Thyroid gland (tissue), 4 donors: ENCODE measurements around the gene AMMECR1L. TPM values are rescaled to one million over a fixed set of nuclear protein-coding genes. Genes with fewer than 3 reads are reported as not detected.
A peak's percentile ranks its signal among the peaks of the same experiment; 100 is the strongest.

Experiments
- DNase-seq, 2 donors: peaks; one replicate each; pipeline ENCODE4 v3.0.0-alpha.2; 2019
- H3K27ac ChIP-seq, 3 donors: fragments of 200-600 bp; sonication (generic); 1 replicate in 2 of 3; 2 replicates in 1 of 3; pipeline ENCODE4 v1.5.1; 2016 to 2019; ENCODE audit warnings: mild to moderate bottlenecking in 1 of 3, moderate library complexity in 1 of 3
- H3K27me3 ChIP-seq: fragments of 200-600 bp; sonication (generic); one replicate; pipeline ENCODE4 v1.5.1; 2019
- H3K36me3 ChIP-seq, 2 donors: fragments of 200-600 bp; sonication (generic); one replicate each; pipeline ENCODE4 v1.5.1; 2016 to 2019
- H3K4me1 ChIP-seq, 2 donors: fragments of 200-600 bp; sonication (generic); one replicate each; pipeline ENCODE4 v1.5.1; 2017 to 2019
- H3K4me3 ChIP-seq, 3 donors: fragments of 200-600 bp; sonication (generic); replicated peaks in 1 of 3; 1 replicate in 2 of 3; 2 replicates in 1 of 3; pipeline ENCODE4 v1.5.1; 2016; ENCODE audit warnings: mild to moderate bottlenecking in 1 of 3
- H3K9me3 ChIP-seq: fragments of 200-600 bp; sonication (generic); one replicate; pipeline ENCODE4 v1.5.1; 2017
- CTCF ChIP-seq, 6 experiments: fragments of 200-600 bp in 3 of 6; fragments of 450-650 bp in 3 of 6; sonication (generic) in 3 of 6; IDR thresholded peaks; one replicate each; pipeline ENCODE4 v1.5.1; 2016 to 2019; ENCODE audit warnings: antibody characterized with exemption in 6 of 6, mild to moderate bottlenecking in 2 of 6, inconsistent platforms in 1 of 6, moderate library complexity in 1 of 6
- POLR2A ChIP-seq, 2 donors: fragments of 450-650 bp; IDR thresholded peaks; one replicate each; pipeline ENCODE4 v1.6.1; 2017; ENCODE audit warnings: antibody characterized with exemption in 2 of 2, mild to moderate bottlenecking in 2 of 2, moderate library complexity in 1 of 2
- WGBS, 2 donors: methylation state at CpG; one replicate each; pipeline ENCODE4 v1.1.5; 2017; 5-methylcytosine and 5-hydroxymethylcytosine counted together
- intact Hi-C: fragments of 100-400 bp; cut with DNase I; formaldehyde crosslinking; loops from one replicate; pipeline ENCODE4 v1.15.1; 2023
- total RNA-seq, 4 donors: library from RNA; depleted of rRNA; stranded (reverse); fragments of >200 nt; gene quantifications; one replicate each; pipeline ENCODE4 v1.2.3, GENCODE V29; 2016

The AMMECR1L gene
- total RNA-seq, 4 donors from 2014 or later = 10.3 to 13.4 (median 11.5) TPM

- Histone ChIP-seq H3K36me3 (peaks cover 13 to 20% of the 10 kb centered on the region in 2 donors), H3K27me3 (no peaks in the 10 kb centered on the region), H3K27ac (no peak overlapping the region), H3K9me3 (no peaks in the 10 kb centered on the region), H3K4me1 (peaks cover 13 to 16% of the 10 kb centered on the region in 2 donors), H3K4me3 (no peak overlapping the region)
- intact Hi-C loops = loop anchor here (10.0 kb wide), 1 partner anchor 175 kb away; no protein-coding TSS in a partner anchor
- DNase-seq = peak; percentile 90
- 10 to 34% methylated on average over 4 to 8 of the region's 8 CpGs for WGBS, 2 donors
- TF ChIP-seq CTCF (IDR thresholded peaks at IDR 0.05) = no peak
- TF ChIP-seq POLR2A (IDR thresholded peaks at IDR 0.05) = no peak
Measured at GRCh38 chr2:127859712-127860085, 26.1 kb downstream of the AMMECR1L start.

DNA sequence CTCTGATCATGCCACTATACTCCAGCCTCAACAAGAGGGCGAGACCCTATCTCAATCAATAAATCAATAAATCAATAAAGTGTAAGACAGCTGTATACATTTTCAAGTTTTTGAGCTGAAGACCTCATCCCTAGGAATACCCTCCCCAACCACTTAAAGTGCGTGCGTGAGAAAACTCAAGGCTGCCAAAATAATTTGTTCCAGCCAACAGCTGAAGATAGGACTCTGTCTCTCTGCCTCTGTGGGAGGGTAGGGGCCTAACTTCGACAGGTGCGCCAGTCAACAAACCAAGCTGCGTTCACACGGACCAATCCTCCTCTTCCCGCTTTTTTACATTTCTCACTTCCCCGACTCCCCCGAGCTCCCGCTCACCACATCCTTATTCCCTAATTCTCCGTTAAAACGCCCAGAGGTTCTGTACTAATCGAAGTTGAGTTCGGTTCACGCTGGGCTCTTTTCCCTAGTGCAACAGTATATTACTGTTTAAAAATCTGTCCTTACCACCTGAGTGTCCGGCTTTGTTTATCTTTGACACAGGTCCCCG is 28.4 kb downstream of the AMMECR1L start:
- TF ChIP-seq CTCF (IDR thresholded peaks at IDR 0.05) (no peak), POLR2A (IDR thresholded peaks at IDR 0.05) (no peak)
- Histone ChIP-seq H3K36me3 (no peaks in the 10 kb centered on the region), H3K4me1 (peaks cover 13 to 16% of the 10 kb centered on the region in 2 donors), H3K4me3 (peak overlapping the region; percentile 76 to 80 (median 79)), H3K27ac (peak overlapping the region in 2 of 3 donors; percentile 66 to 84), H3K9me3 (no peaks in the 10 kb centered on the region), H3K27me3 (no peaks in the 10 kb centered on the region)
- 4 to 5% methylated on average over 18 of the region's 18 CpGs for WGBS, 2 donors
- intact Hi-C loops = no loop called here
- no peak for DNase-seq

DNA sequence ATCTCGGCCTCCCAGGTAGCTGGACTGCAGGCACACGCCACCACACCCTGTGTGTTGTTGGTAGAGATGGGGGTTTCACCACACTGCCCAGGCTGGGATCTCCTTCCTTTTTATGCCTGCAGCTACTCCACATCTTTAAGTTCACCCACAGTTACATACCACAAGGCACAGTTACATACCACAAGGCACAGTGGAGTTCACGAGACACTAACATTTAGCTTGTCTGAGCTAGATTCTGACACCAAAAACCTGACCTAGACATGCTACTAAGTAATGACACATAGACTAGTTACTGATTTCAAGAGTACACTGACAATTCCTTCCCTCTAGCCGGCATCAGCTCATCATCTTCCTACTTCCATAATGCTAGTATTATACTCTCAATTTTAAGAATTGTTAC is 32.1 kb downstream of the AMMECR1L start:
- no peaks in the 10 kb centered on the region for H3K27me3 ChIP-seq
- peaks cover 9 to 15% of the 10 kb centered on the region in 2 donors for H3K4me1 ChIP-seq
- H3K36me3 ChIP-seq = peaks cover 0 to 5% of the 10 kb centered on the region in 2 donors
- intact Hi-C loops = no loop called here
- H3K27ac ChIP-seq = no peak overlapping the region
- DNase-seq = no peak
- TF ChIP-seq POLR2A (IDR thresholded peaks at IDR 0.05) (no peak), CTCF (IDR thresholded peaks at IDR 0.05) (no peak)
- H3K4me3 ChIP-seq = no peak overlapping the region
- WGBS, 2 donors = 91 to 95% methylated on average over 4 of the region's 4 CpGs
- H3K9me3 ChIP-seq = no peaks in the 10 kb centered on the region

GRCh38 chr2:127852388-127852787 is 33.4 kb downstream of the AMMECR1L start:
- 99 to 100% methylated on average over 6 to 8 of the region's 8 CpGs for WGBS, 2 donors
- TF ChIP-seq CTCF (IDR thresholded peaks at IDR 0.05) (no peak), POLR2A (IDR thresholded peaks at IDR 0.05) (no peak)

GRCh38 chr2:127847931-127848330 is 37.8 kb downstream of the AMMECR1L start:
- 95% methylated on average over 7 of the region's 7 CpGs for WGBS, 2 donors
- no peak overlapping the region for H3K27ac ChIP-seq
- TF ChIP-seq CTCF (IDR thresholded peaks at IDR 0.05) (no peak), POLR2A (IDR thresholded peaks at IDR 0.05) (no peak)
- intact Hi-C loops = no loop called here
- H3K9me3 ChIP-seq = no peaks in the 10 kb centered on the region
- peaks cover 18 to 28% of the 10 kb centered on the region in 2 donors for H3K36me3 ChIP-seq
- no peak for DNase-seq
- H3K4me1 ChIP-seq = peaks cover 0 to 3% of the 10 kb centered on the region in 2 donors
- no peak overlapping the region for H3K4me3 ChIP-seq
- no peaks in the 10 kb centered on the region for H3K27me3 ChIP-seq

More at GRCh38 chr2:127852388-127852787, 33.4 kb downstream of the AMMECR1L start:
- Histone ChIP-seq H3K36me3 (peaks cover 9 to 12% of the 10 kb centered on the region in 2 donors), H3K4me3 (no peak overlapping the region), H3K27ac (no peak overlapping the region), H3K27me3 (no peaks in the 10 kb centered on the region), H3K9me3 (no peaks in the 10 kb centered on the region), H3K4me1 (peaks cover 9 to 11% of the 10 kb centered on the region in 2 donors)
- intact Hi-C loops = no loop called here
- DNase-seq = no peak
